ENCODE data around the gene ICAM4.

ICAM4 gene

GRCh38 chr19:10258080-10258710, 28.6 kb upstream of the ICAM4 start:
- Histone ChIP-seq H3K9ac (ENCODE audit: low read depth, low read length) (no peak overlapping the region), H3K4me1 (ENCODE audit: insufficient read depth, low read length) (no peaks in the 10 kb centered on the region), H3K9me3 (ENCODE audit: control insufficient read depth, insufficient read depth, low read length) (no peaks in the 10 kb centered on the region), H3K36me3 (ENCODE audit: insufficient read depth, low read length) (peaks cover 9% of the 10 kb centered on the region)

GRCh38 chr19:10259162-10259905, 27.4 kb upstream of the ICAM4 start:
- H3K9me3 ChIP-seq (ENCODE audit: control insufficient read depth, insufficient read depth, low read length) = no peaks in the 10 kb centered on the region
- no peaks in the 10 kb centered on the region for H3K4me1 ChIP-seq (ENCODE audit: insufficient read depth, low read length)
- no peak overlapping the region for H3K9ac ChIP-seq (ENCODE audit: low read depth, low read length)

GRCh38 chr19:10260141-10260584, 26.6 kb upstream of the ICAM4 start:
- H3K9me3 ChIP-seq (ENCODE audit: control insufficient read depth, insufficient read depth, low read length) = no peaks in the 10 kb centered on the region
- H3K36me3 ChIP-seq (ENCODE audit: insufficient read depth, low read length) = peaks cover 4% of the 10 kb centered on the region
- H3K4me1 ChIP-seq (ENCODE audit: insufficient read depth, low read length) = no peaks in the 10 kb centered on the region
- H3K9ac ChIP-seq (ENCODE audit: low read depth, low read length) = no peak overlapping the region

More at GRCh38 chr19:10259162-10259905, 27.4 kb upstream of the ICAM4 start:
- peaks cover 5% of the 10 kb centered on the region for H3K36me3 ChIP-seq (ENCODE audit: insufficient read depth, low read length)

GRCh38 chr19:10262771-10263170, 24.0 kb upstream of the ICAM4 start:
- Histone ChIP-seq H3K4me1 (ENCODE audit: insufficient read depth, low read length) (no peaks in the 10 kb centered on the region), H3K36me3 (ENCODE audit: insufficient read depth, low read length) (peaks cover under 1% of the 10 kb centered on the region; the same call in 1 of the 2 replicates), H3K9me3 (ENCODE audit: control insufficient read depth, insufficient read depth, low read length) (no peaks in the 10 kb centered on the region), H3K9ac (ENCODE audit: low read depth, low read length) (no peak overlapping the region)

GRCh38 chr19:10266706-10267105, 20.0 kb upstream of the ICAM4 start:
- no peak overlapping the region for H3K9ac ChIP-seq (ENCODE audit: low read depth, low read length)
- no peaks in the 10 kb centered on the region for H3K36me3 ChIP-seq (ENCODE audit: insufficient read depth, low read length)
- no peaks in the 10 kb centered on the region for H3K9me3 ChIP-seq (ENCODE audit: control insufficient read depth, insufficient read depth, low read length)
- peaks cover under 1% of the 10 kb centered on the region; the same call in 1 of the 2 replicates for H3K4me1 ChIP-seq (ENCODE audit: insufficient read depth, low read length)

GRCh38 chr19:10268071-10268470, 18.7 kb upstream of the ICAM4 start:
- H3K4me1 ChIP-seq (ENCODE audit: insufficient read depth, low read length) = peaks cover 3% of the 10 kb centered on the region; the same call in 1 of the 2 replicates
- no peaks in the 10 kb centered on the region for H3K36me3 ChIP-seq (ENCODE audit: insufficient read depth, low read length)
- H3K9me3 ChIP-seq (ENCODE audit: control insufficient read depth, insufficient read depth, low read length) = no peaks in the 10 kb centered on the region
- no peak overlapping the region for H3K9ac ChIP-seq (ENCODE audit: low read depth, low read length)

GRCh38 chr19:10269333-10270179, 17.2 kb upstream of the ICAM4 start:
- peaks cover 3% of the 10 kb centered on the region; the same call in 1 of the 2 replicates for H3K4me1 ChIP-seq (ENCODE audit: insufficient read depth, low read length)
- no peaks in the 10 kb centered on the region for H3K9me3 ChIP-seq (ENCODE audit: control insufficient read depth, insufficient read depth, low read length)
- no peaks in the 10 kb centered on the region for H3K36me3 ChIP-seq (ENCODE audit: insufficient read depth, low read length)
- H3K9ac ChIP-seq (ENCODE audit: low read depth, low read length) = peak overlapping the region; percentile 56; the same call in 1 of the 2 replicates

GRCh38 chr19:10270180-10270615, 16.6 kb upstream of the ICAM4 start:
- peaks cover 3% of the 10 kb centered on the region; the same call in 1 of the 2 replicates for H3K4me1 ChIP-seq (ENCODE audit: insufficient read depth, low read length)
- no peaks in the 10 kb centered on the region for H3K9me3 ChIP-seq (ENCODE audit: control insufficient read depth, insufficient read depth, low read length)
- no peaks in the 10 kb centered on the region for H3K36me3 ChIP-seq (ENCODE audit: insufficient read depth, low read length)
- H3K9ac ChIP-seq (ENCODE audit: low read depth, low read length) = peak overlapping the region; percentile 56; the same call in 1 of the 2 replicates

- Histone ChIP-seq H3K9me3 (ENCODE audit: control insufficient read depth, insufficient read depth, low read length) (no peaks in the 10 kb centered on the region), H3K36me3 (ENCODE audit: insufficient read depth, low read length) (no peaks in the 10 kb centered on the region), H3K9ac (ENCODE audit: low read depth, low read length) (peak within 1 kb of the TSS; percentile 56; the same call in 1 of the 2 replicates), H3K4me1 (ENCODE audit: insufficient read depth, low read length) (peaks cover 3% of the 10 kb centered on the region; the same call in 1 of the 2 replicates)
Measured at GRCh38 chr19:10270616-10271394, 15.9 kb upstream of the ICAM4 start, which contains the start of gene ICAM1. TSS of gene ICAM1 (plus strand) at chr19:10271120. CDS start at chr19:10271160, 40 bp downstream.

- H3K36me3 ChIP-seq (ENCODE audit: insufficient read depth, low read length) = no peaks in the 10 kb centered on the region
- peak overlapping the region; percentile 56; the same call in 1 of the 2 replicates for H3K9ac ChIP-seq (ENCODE audit: low read depth, low read length)
- no peaks in the 10 kb centered on the region for H3K9me3 ChIP-seq (ENCODE audit: control insufficient read depth, insufficient read depth, low read length)
- peaks cover 3% of the 10 kb centered on the region; the same call in 1 of the 2 replicates for H3K4me1 ChIP-seq (ENCODE audit: insufficient read depth, low read length)
Measured at GRCh38 chr19:10271543-10272086, 15.1 kb upstream of the ICAM4 start.

GRCh38 chr19:10274589-10274988, 12.2 kb upstream of the ICAM4 start:
- Histone ChIP-seq H3K4me1 (ENCODE audit: insufficient read depth, low read length) (peaks cover 3% of the 10 kb centered on the region; the same call in 1 of the 2 replicates), H3K36me3 (ENCODE audit: insufficient read depth, low read length) (no peaks in the 10 kb centered on the region), H3K9ac (ENCODE audit: low read depth, low read length) (no peak overlapping the region), H3K9me3 (ENCODE audit: control insufficient read depth, insufficient read depth, low read length) (no peaks in the 10 kb centered on the region)

GRCh38 chr19:10277795-10278589, 8.8 kb upstream of the ICAM4 start:
- Histone ChIP-seq H3K36me3 (ENCODE audit: insufficient read depth, low read length) (no peaks in the 10 kb centered on the region), H3K9ac (ENCODE audit: low read depth, low read length) (no peak overlapping the region), H3K4me1 (ENCODE audit: insufficient read depth, low read length) (no peaks in the 10 kb centered on the region; the same call in 1 of the 2 replicates)

More at GRCh38 chr19:10277795-10278589, 8.8 kb upstream of the ICAM4 start:
- no peaks in the 10 kb centered on the region for H3K9me3 ChIP-seq (ENCODE audit: control insufficient read depth, insufficient read depth, low read length)
